ENCODE measurements around the gene UFSP1.

- TF ChIP-seq CTCF (IDR thresholded peaks at IDR 0.05; ENCODE audit: low read depth, low read length, missing input control) (no peak), FOXA1 (IDR thresholded peaks at IDR 0.05) (no peak), REST (IDR thresholded peaks at IDR 0.05) (no peak), RXRA (IDR thresholded peaks at IDR 0.05) (no peak), RAD21 (IDR thresholded peaks at IDR 0.05) (no peak), GABPA (IDR thresholded peaks at IDR 0.05 in 1 of 2, conservative IDR thresholded peaks at IDR 0.05 in 1 of 2) (no peak), YY1 (IDR thresholded peaks at IDR 0.05) (no peak), MAX (IDR thresholded peaks at IDR 0.05) (no peak), ATF3 (IDR thresholded peaks at IDR 0.05) (no peak), JUND (IDR thresholded peaks at IDR 0.05) (no peak), ZBTB33 (IDR thresholded peaks at IDR 0.05) (no peak)
These were observed 9.7 kb downstream of the UFSP1 start for GRCh38 chr7:100879685-100880261.
